BE2C (cell line): Measurements from ENCODE around the gene ZNF292.

Experiments used
- DNase-seq: peaks from one replicate; pipeline ENCODE4 v3.0.0-alpha.2; 2020
- H3K27me3 ChIP-seq: fragments of 250-450 bp; sonication (Bioruptor Pico); 2 replicates; pipeline ENCODE4 v1.5.1; 2020; ENCODE audit warnings: mild to moderate bottlenecking
- H3K36me3 ChIP-seq: fragments of 250-450 bp; sonication (Bioruptor Pico); 2 replicates; pipeline ENCODE4 v1.5.1; 2020; ENCODE audit warnings: mild to moderate bottlenecking
- H3K4me1 ChIP-seq: fragments of 250-450 bp; sonication (Bioruptor Pico); 2 replicates; pipeline ENCODE4 v1.5.1; 2020
- H3K4me3 ChIP-seq: 2 replicates; pipeline ENCODE4 v1.5.1; 2011; ENCODE audit warnings: low read depth, low read length
- H3K9me3 ChIP-seq: fragments of 250-450 bp; sonication (Bioruptor Pico); 2 replicates; pipeline ENCODE4 v1.5.1; 2020
- CTCF ChIP-seq: IDR thresholded peaks from 2 replicates; pipeline ENCODE4 v1.5.1; 2012; ENCODE audit warnings: mild to moderate bottlenecking, low read depth, low read length

Gene ZNF292

GRCh38 chr6:87276624-87277023, 121.3 kb downstream of the ZNF292 start:
- Histone ChIP-seq H3K4me3 (no peak overlapping the region), H3K36me3 (no peaks in the 10 kb centered on the region), H3K4me1 (peaks cover 7% of the 10 kb centered on the region), H3K27me3 (no peaks in the 10 kb centered on the region), H3K9me3 (no peaks in the 10 kb centered on the region)
- no peak for DNase-seq
- no peak for TF ChIP-seq CTCF

GRCh38 chr6:87277123-87277522, 121.8 kb downstream of the ZNF292 start:
- DNase-seq: no peak
- TF ChIP-seq CTCF: peak; percentile 55
- H3K9me3 ChIP-seq: no peaks in the 10 kb centered on the region
- no peaks in the 10 kb centered on the region for H3K36me3 ChIP-seq
- peaks cover 7% of the 10 kb centered on the region for H3K4me1 ChIP-seq
- H3K27me3 ChIP-seq: no peaks in the 10 kb centered on the region
- no peak overlapping the region for H3K4me3 ChIP-seq

GRCh38 chr6:87279196-87279595, 123.8 kb downstream of the ZNF292 start:
- Histone ChIP-seq H3K27me3 (no peaks in the 10 kb centered on the region), H3K4me3 (no peak overlapping the region), H3K36me3 (no peaks in the 10 kb centered on the region), H3K9me3 (no peaks in the 10 kb centered on the region), H3K4me1 (peaks cover 7% of the 10 kb centered on the region)
- no peak for TF ChIP-seq CTCF
- no peak for DNase-seq

GRCh38 chr6:87281426-87281825, 126.1 kb downstream of the ZNF292 start:
- peaks cover 11% of the 10 kb centered on the region for H3K27me3 ChIP-seq
- H3K9me3 ChIP-seq: no peaks in the 10 kb centered on the region
- no peak for DNase-seq
- no peak for TF ChIP-seq CTCF
- H3K36me3 ChIP-seq: no peaks in the 10 kb centered on the region
- H3K4me3 ChIP-seq: no peak overlapping the region
- peaks cover 7% of the 10 kb centered on the region for H3K4me1 ChIP-seq

- no peak for TF ChIP-seq CTCF
- Histone ChIP-seq H3K27me3 (peaks cover 20% of the 10 kb centered on the region), H3K4me3 (no peak overlapping the region), H3K4me1 (peaks cover 7% of the 10 kb centered on the region), H3K36me3 (no peaks in the 10 kb centered on the region), H3K9me3 (no peaks in the 10 kb centered on the region)
- no peak for DNase-seq
These were observed 127.4 kb downstream of the ZNF292 start for GRCh38 chr6:87282743-87283142.

- DNase-seq: no peak
- no peak overlapping the region for H3K4me3 ChIP-seq
- peaks cover 26% of the 10 kb centered on the region for H3K27me3 ChIP-seq
- H3K36me3 ChIP-seq: no peaks in the 10 kb centered on the region
- H3K4me1 ChIP-seq: peaks cover 7% of the 10 kb centered on the region
- H3K9me3 ChIP-seq: no peaks in the 10 kb centered on the region
- TF ChIP-seq CTCF: no peak
These were observed 128.1 kb downstream of the ZNF292 start for GRCh38 chr6:87283461-87283860.
